Smooth muscle cell (in vitro differentiated cells): ENCODE results near the gene NRCAM. TPM values are rescaled to one million over a fixed set of nuclear protein-coding genes. Genes with fewer than 3 reads are reported as not detected.
"Not testable (repeated sequence)": the region's sequence is repeated elsewhere in the genome, so short reads cannot be mapped to it uniquely, and the experiment has no call there.

Experiments
- DNase-seq: peaks from one replicate; lab custom pipeline; 2025; ENCODE audit not compliant: unreplicated experiment; lab: John Stamatoyannopoulos, UW
- H2AFZ ChIP-seq: fragments of 200-600 bp; sonication (generic); 2 replicates; pipeline ENCODE4 v1.6.0; 2016; ENCODE audit warnings: antibody characterized with exemption, low read depth, mild to moderate bottlenecking
- H3F3A ChIP-seq: fragments of 200-600 bp; sonication (generic); 2 replicates; pipeline ENCODE4 v1.6.0; 2017; ENCODE audit warnings: antibody characterized with exemption, low read depth
- H3K27ac ChIP-seq: fragments of 200-600 bp; sonication (generic); 2 replicates; pipeline ENCODE4 v1.5.1; 2016; ENCODE audit warnings: low read depth, mild to moderate bottlenecking
- H3K27me3 ChIP-seq: fragments of 200-600 bp; sonication (generic); 2 replicates; pipeline ENCODE4 v1.6.1; 2016; ENCODE audit warnings: low read depth, mild to moderate bottlenecking
- H3K36me3 ChIP-seq: fragments of 200-600 bp; sonication (generic); 2 replicates; pipeline ENCODE4 v1.5.1; 2016; ENCODE audit warnings: low read depth
- H3K4me1 ChIP-seq: fragments of 200-600 bp; sonication (generic); 2 replicates; pipeline ENCODE4 v1.5.1; 2016; ENCODE audit warnings: low read depth
- H3K4me2 ChIP-seq: fragments of 200-600 bp; sonication (generic); 2 replicates; pipeline ENCODE4 v1.6.0; 2016; ENCODE audit warnings: mild to moderate bottlenecking
- H3K4me3 ChIP-seq: fragments of 200-600 bp; sonication (generic); 2 replicates; pipeline ENCODE4 v1.5.1; 2016; ENCODE audit warnings: mild to moderate bottlenecking
- H3K79me2 ChIP-seq: fragments of 200-600 bp; sonication (generic); 2 replicates; pipeline ENCODE4 v1.6.0; 2016; ENCODE audit warnings: low read depth, mild to moderate bottlenecking
- H3K9ac ChIP-seq: fragments of 200-600 bp; sonication (generic); 2 replicates; pipeline ENCODE4 v1.6.0; 2016; ENCODE audit warnings: low read depth
- H3K9me3 ChIP-seq: fragments of 200-600 bp; sonication (generic); replicated peaks from 2 replicates; pipeline ENCODE4 v1.5.1; 2016; ENCODE audit warnings: low read depth
- H4K20me1 ChIP-seq: fragments of 200-600 bp; sonication (generic); 2 replicates; pipeline ENCODE4 v1.6.0; 2016; ENCODE audit warnings: low read depth
- WGBS: methylation state at CpG from one replicate; pipeline ENCODE4 v1.1.7; 2016; ENCODE audit warnings: low lambda C conversion rate; 5-methylcytosine and 5-hydroxymethylcytosine counted together
- polyA plus RNA-seq: library from polyadenylated mRNA; unstranded; fragments of >200 nt; fragmentation: Nextera tagmentation; extraction: Ambion mirVana; gene quantifications from 2 replicates; pipeline ENCODE4 v1.2.1, GENCODE V29; 2016
- total RNA-seq: library from RNA; depleted of rRNA; stranded (reverse); fragments of >200 nt; gene quantifications from 2 replicates; pipeline ENCODE4 v1.2.3, GENCODE V29; 2014
- TF ChIP-seq, protein P1 (sequence below): fragments of 200-600 bp; sonication (generic); IDR thresholded peaks from 2 replicates; pipeline ENCODE4 v1.5.1; 2017; ENCODE audit warnings: borderline replicate concordance, mild to moderate bottlenecking, antibody characterized with exemption; ENCODE audit not compliant: insufficient read depth, poor library complexity, severe bottlenecking

Gene NRCAM
- total and polyA plus RNA-seq, 2 experiments from 2014 or later: 0.49 TPM; not detected in 1

DNA sequence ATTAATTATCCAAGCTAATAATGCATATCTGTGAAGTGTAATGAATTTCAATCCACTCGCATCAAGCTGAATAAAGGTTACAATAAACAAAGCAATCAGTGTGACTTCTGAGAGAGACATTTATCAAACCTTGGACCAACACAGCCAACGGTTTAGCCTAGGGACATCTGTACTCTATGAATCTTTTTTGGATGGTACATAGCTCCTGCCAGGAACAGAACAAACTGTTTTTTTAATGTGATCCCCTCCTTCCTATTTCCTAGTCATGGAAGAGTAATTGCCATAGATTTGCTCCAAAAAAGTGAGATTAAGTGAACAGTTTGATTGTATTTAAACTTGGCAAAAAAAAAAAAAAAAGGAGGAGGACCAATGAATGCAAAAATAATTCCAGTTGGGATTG is 11.2 kb upstream of the NRCAM start:
- Histone ChIP-seq H3K4me2 (no peak overlapping the region), H3K9me3 (no peaks in the 10 kb centered on the region), H3K27ac (no peak overlapping the region), H3K27me3 (no peaks in the 10 kb centered on the region), H4K20me1 (no peaks in the 10 kb centered on the region), H3K36me3 (no peaks in the 10 kb centered on the region), H3K4me1 (no peaks in the 10 kb centered on the region), H3K4me3 (no peak overlapping the region), H3K79me2 (no peaks in the 10 kb centered on the region), H2AFZ (no peak overlapping the region), H3F3A (no peaks in the 10 kb centered on the region), H3K9ac (no peak overlapping the region)
- 94% methylated on average over 2 of the region's 2 CpGs for WGBS
- DNase-seq: no peak
- TF ChIP-seq, protein P1, sequence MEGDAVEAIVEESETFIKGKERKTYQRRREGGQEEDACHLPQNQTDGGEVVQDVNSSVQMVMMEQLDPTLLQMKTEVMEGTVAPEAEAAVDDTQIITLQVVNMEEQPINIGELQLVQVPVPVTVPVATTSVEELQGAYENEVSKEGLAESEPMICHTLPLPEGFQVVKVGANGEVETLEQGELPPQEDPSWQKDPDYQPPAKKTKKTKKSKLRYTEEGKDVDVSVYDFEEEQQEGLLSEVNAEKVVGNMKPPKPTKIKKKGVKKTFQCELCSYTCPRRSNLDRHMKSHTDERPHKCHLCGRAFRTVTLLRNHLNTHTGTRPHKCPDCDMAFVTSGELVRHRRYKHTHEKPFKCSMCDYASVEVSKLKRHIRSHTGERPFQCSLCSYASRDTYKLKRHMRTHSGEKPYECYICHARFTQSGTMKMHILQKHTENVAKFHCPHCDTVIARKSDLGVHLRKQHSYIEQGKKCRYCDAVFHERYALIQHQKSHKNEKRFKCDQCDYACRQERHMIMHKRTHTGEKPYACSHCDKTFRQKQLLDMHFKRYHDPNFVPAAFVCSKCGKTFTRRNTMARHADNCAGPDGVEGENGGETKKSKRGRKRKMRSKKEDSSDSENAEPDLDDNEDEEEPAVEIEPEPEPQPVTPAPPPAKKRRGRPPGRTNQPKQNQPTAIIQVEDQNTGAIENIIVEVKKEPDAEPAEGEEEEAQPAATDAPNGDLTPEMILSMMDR: no peak

DNA sequence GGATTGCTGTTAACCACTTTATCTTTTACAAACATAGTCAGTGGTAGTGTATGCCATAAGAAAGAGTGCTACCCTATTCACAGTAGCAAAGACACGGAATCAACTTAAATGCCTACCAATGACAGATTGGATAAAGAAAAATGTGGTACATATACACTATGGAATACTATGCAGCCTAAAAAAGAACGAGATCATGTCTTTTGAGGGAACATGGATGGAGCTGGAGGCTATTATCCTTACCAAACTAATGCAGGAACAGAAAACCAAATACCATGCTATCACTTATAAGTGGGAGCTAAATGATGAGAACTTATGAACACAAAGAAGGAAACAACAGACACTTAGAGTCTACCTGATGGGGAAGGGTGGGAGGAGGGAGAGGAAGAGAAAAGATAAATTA is 10.1 kb upstream of the NRCAM start:
- not testable (repeated sequence) for H3K36me3 ChIP-seq, H3K9me3 ChIP-seq, H3K4me3 ChIP-seq, H3F3A ChIP-seq, H3K27me3 ChIP-seq, H3K79me2 ChIP-seq, H3K4me1 ChIP-seq, H2AFZ ChIP-seq, H3K27ac ChIP-seq, H3K4me2 ChIP-seq, H3K9ac ChIP-seq, H4K20me1 ChIP-seq, DNase-seq
- WGBS: 91% methylated on average over 2 of the region's 2 CpGs

GRCh38 chr7:108464743-108465142 is 8.5 kb upstream of the NRCAM start:
- WGBS: 84% methylated on average over 2 of the region's 2 CpGs
- no peak overlapping the region for H3K4me3 ChIP-seq
- no peak overlapping the region for H3K9ac ChIP-seq
- no peaks in the 10 kb centered on the region for H4K20me1 ChIP-seq
- no peaks in the 10 kb centered on the region for H3K9me3 ChIP-seq
- no peaks in the 10 kb centered on the region for H3K36me3 ChIP-seq
- DNase-seq: no peak
- no peaks in the 10 kb centered on the region for H3K4me1 ChIP-seq
- no peaks in the 10 kb centered on the region for H3K27me3 ChIP-seq
- H2AFZ ChIP-seq: no peak overlapping the region
- no peaks in the 10 kb centered on the region for H3K79me2 ChIP-seq
- TF ChIP-seq, protein P1: no peak
- no peak overlapping the region for H3K27ac ChIP-seq
- no peaks in the 10 kb centered on the region for H3F3A ChIP-seq
- no peak overlapping the region for H3K4me2 ChIP-seq

DNA sequence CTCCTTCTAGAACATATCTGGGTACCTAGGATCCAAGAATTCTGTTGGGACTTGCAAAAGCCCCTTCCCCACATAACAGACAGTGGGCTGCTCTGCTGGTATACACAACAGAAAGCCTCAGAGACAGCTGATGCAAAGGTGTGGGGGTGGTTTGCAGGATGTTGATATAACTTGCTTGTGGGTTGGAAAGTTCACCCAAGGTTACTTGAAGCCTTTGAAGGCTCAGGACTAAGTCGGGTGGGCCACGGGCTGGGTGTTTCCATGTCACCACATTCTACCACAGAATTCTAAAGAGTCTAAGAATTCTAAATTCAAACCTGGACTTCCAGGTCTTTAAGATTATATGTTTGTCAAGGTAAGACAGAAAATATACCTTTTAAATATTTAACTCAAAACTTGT is 7.4 kb upstream of the NRCAM start:
- Histone ChIP-seq H2AFZ (no peak overlapping the region), H3K4me3 (no peak overlapping the region), H3K36me3 (no peaks in the 10 kb centered on the region), H3K9me3 (no peaks in the 10 kb centered on the region), H3K4me1 (no peaks in the 10 kb centered on the region), H3K27me3 (peaks cover 11% of the 10 kb centered on the region), H3K4me2 (no peak overlapping the region), H3K9ac (no peak overlapping the region), H3F3A (no peaks in the 10 kb centered on the region), H4K20me1 (no peaks in the 10 kb centered on the region), H3K27ac (no peak overlapping the region), H3K79me2 (no peaks in the 10 kb centered on the region)
- no peak for DNase-seq
- TF ChIP-seq, protein P1: no peak
- 84% methylated on average over 2 of the region's 2 CpGs for WGBS
